Measurements from ENCODE around the gene RHOD. TPM values are rescaled to one million over a fixed set of nuclear protein-coding genes. Genes with fewer than 3 reads are reported as not detected.

The RHOD gene
- total RNA-seq, 1 donor from 2014 or later: not detected

- intact Hi-C loops (cut with micrococcal nuclease): no loop called here
Measured at GRCh38 chr11:67031791-67032561, 24.7 kb upstream of the RHOD start.

GRCh38 chr11:67032830-67033551, 23.7 kb upstream of the RHOD start:
- intact Hi-C loops (cut with micrococcal nuclease): no loop called here

GRCh38 chr11:67033661-67034166, 22.9 kb upstream of the RHOD start:
- intact Hi-C loops (cut with micrococcal nuclease): no loop called here

GRCh38 chr11:67034350-67034749, 22.3 kb upstream of the RHOD start:
- intact Hi-C loops (cut with micrococcal nuclease): no loop called here

GRCh38 chr11:67040147-67040546, 16.5 kb upstream of the RHOD start:
- intact Hi-C loops (cut with micrococcal nuclease): no loop called here

- intact Hi-C loops (cut with micrococcal nuclease): no loop called here
Measured at GRCh38 chr11:67041602-67042001, 15.0 kb upstream of the RHOD start.

- intact Hi-C loops (cut with micrococcal nuclease): no loop called here
Measured at GRCh38 chr11:67043572-67044349, 12.9 kb upstream of the RHOD start.

GRCh38 chr11:67044496-67044895, 12.2 kb upstream of the RHOD start:
- intact Hi-C loops (cut with micrococcal nuclease): no loop called here

GRCh38 chr11:67045314-67045713, 11.3 kb upstream of the RHOD start:
- intact Hi-C loops (cut with micrococcal nuclease): no loop called here

- intact Hi-C loops (cut with micrococcal nuclease): no loop called here
Measured at GRCh38 chr11:67048515-67049130, 8.0 kb upstream of the RHOD start.

- intact Hi-C loops (cut with micrococcal nuclease): no loop called here
Measured at GRCh38 chr11:67050139-67050538, 6.5 kb upstream of the RHOD start.

GRCh38 chr11:67051180-67051893, 5.3 kb upstream of the RHOD start:
- intact Hi-C loops (cut with micrococcal nuclease): no loop called here

- intact Hi-C loops (cut with micrococcal nuclease): no loop called here
Measured at GRCh38 chr11:67051945-67052488, 4.6 kb upstream of the RHOD start.

GRCh38 chr11:67052891-67053290, 3.8 kb upstream of the RHOD start:
- intact Hi-C loops (cut with micrococcal nuclease): no loop called here

GRCh38 chr11:67053896-67054329, 2.7 kb upstream of the RHOD start:
- intact Hi-C loops (cut with micrococcal nuclease): no loop called here

GRCh38 chr11:67054346-67054835, 2.3 kb upstream of the RHOD start:
- intact Hi-C loops (cut with micrococcal nuclease): no loop called here

- intact Hi-C loops (cut with micrococcal nuclease): no loop called here
Measured at GRCh38 chr11:67054836-67055523, 1.7 kb upstream of the RHOD start.

- intact Hi-C loops (cut with micrococcal nuclease): no loop called here
Measured at GRCh38 chr11:67055812-67056211, 835 bp upstream of the RHOD start.

GRCh38 chr11:67057205-67057672, 592 bp downstream of the RHOD start:
- intact Hi-C loops (cut with micrococcal nuclease): no loop called here
